HEK293 (cell line): ENCODE data around the gene ABCA12.

Source experiments
- CTCF ChIP-seq: fragments of 450-650 bp; formaldehyde crosslinking; IDR thresholded peaks from 2 replicates; pipeline ENCODE4 v1.5.1; 2016; ENCODE audit warnings: missing biosample characterization, missing genetic modification characterization
- ZBTB1 ChIP-seq: fragments of 450-650 bp; formaldehyde crosslinking; IDR thresholded peaks from 2 replicates; pipeline ENCODE4 v1.5.1; 2016; ENCODE audit warnings: missing biosample characterization, missing genetic modification characterization
- ZNF311 ChIP-seq: fragments of 450-650 bp; formaldehyde crosslinking; IDR thresholded peaks from 2 replicates; pipeline ENCODE4 v1.5.1; 2017; ENCODE audit warnings: missing biosample characterization, missing genetic modification characterization, borderline replicate concordance

GRCh38 chr2:215145611-215146010, 7.2 kb upstream of the ABCA12 start:
- TF ChIP-seq CTCF (tag by site-specific recombination) (no peak), ZNF311 (tag by site-specific recombination) (no peak), ZBTB1 (tag by site-specific recombination) (no peak)
